Mucosa of descending colon (tissue), 3 donors: ENCODE data around the gene TMC5. TPM values are rescaled to one million over a fixed set of nuclear protein-coding genes. Genes with fewer than 3 reads are reported as not detected.

ENCODE experiments used
- ATAC-seq: fragments of 200-7000 bp; cut with Tn5 transposase; one replicate; pipeline ENCODE4 v1.9.1; 2020; ENCODE audit warnings: mild to moderate bottlenecking, moderate library complexity
- DNase-seq, 3 donors: peaks; one replicate each; pipeline ENCODE4 v3.0.0-alpha.2; 2020
- H3K36me3 ChIP-seq: fragments of 200-600 bp; one replicate; pipeline ENCODE4 v1.8.0; 2021; ENCODE audit warnings: low read depth, mild to moderate bottlenecking
- H3K4me1 ChIP-seq: fragments of 200-600 bp; one replicate; pipeline ENCODE4 v1.8.0; 2021; ENCODE audit warnings: low read depth, mild to moderate bottlenecking
- H3K4me3 ChIP-seq: fragments of 200-600 bp; one replicate; pipeline ENCODE4 v1.8.0; 2021; ENCODE audit warnings: mild to moderate bottlenecking
- H3K9me3 ChIP-seq: fragments of 200-600 bp; one replicate; pipeline ENCODE4 v1.8.0; 2021; ENCODE audit warnings: mild to moderate bottlenecking
- CTCF ChIP-seq: fragments of 200-600 bp; IDR thresholded peaks from one replicate; pipeline ENCODE4 v1.8.0; 2022; ENCODE audit warnings: antibody characterized with exemption, mild to moderate bottlenecking
- intact Hi-C, 2 donors: fragments of 100-400 bp; cut with DNase I in 1 of 2; cut with micrococcal nuclease in 1 of 2; formaldehyde crosslinking; loops; one replicate each; pipeline versions ENCODE4 v1.11.0 to v1.11.1; 2022; cut with DNase I, micrococcal nuclease
- total RNA-seq, 3 donors: library from RNA; stranded (reverse); fragmentation: NEBNext Ultra II Directional in 2 of 3; extraction: Animal tissue kit (Norgen Biotek cat#: 25700) in 2 of 3; gene quantifications; one replicate each; pipeline versions ENCODE4 v1.2.1 to v1.2.4, GENCODE V29; 2021 to 2023
- donor health status: DM: no; HTN: no; CAD: no; lungs with moderate emphysema.
- donor health status: DM: no; HTN: no; CAD: no.
- donor health status: DM: no; HTN: yes; CAD: no.

Gene TMC5
- total RNA-seq, 3 donors from 2014 or later, result 73.4 to 147 (median 122) TPM

- intact Hi-C loops, result no loop called here
- TF ChIP-seq CTCF, result no peak
- no peak for ATAC-seq
- Histone ChIP-seq H3K36me3 (no peaks in the 10 kb centered on the region), H3K4me3 (no peak overlapping the region), H3K4me1 (peaks cover 15% of the 10 kb centered on the region), H3K9me3 (no peaks in the 10 kb centered on the region)
- DNase-seq, result no peak
These were observed 21.1 kb downstream of the TMC5 start for GRCh38 chr16:19438739-19439138.

- TF ChIP-seq CTCF, result no peak
- no peak for ATAC-seq
- intact Hi-C loops, result no loop called here
- Histone ChIP-seq H3K4me1 (peaks cover 15% of the 10 kb centered on the region), H3K9me3 (no peaks in the 10 kb centered on the region), H3K4me3 (no peak overlapping the region), H3K36me3 (no peaks in the 10 kb centered on the region)
- DNase-seq, result no peak
These were observed 21.8 kb downstream of the TMC5 start for GRCh38 chr16:19439483-19439882.

GRCh38 chr16:19443659-19444058 is 26.0 kb downstream of the TMC5 start:
- no peak for ATAC-seq
- Histone ChIP-seq H3K36me3 (no peaks in the 10 kb centered on the region), H3K4me3 (no peak overlapping the region), H3K4me1 (no peaks in the 10 kb centered on the region), H3K9me3 (no peaks in the 10 kb centered on the region)
- no peak for DNase-seq
- no peak for TF ChIP-seq CTCF
- intact Hi-C loops, result no loop called here

GRCh38 chr16:19446300-19446846 is 28.7 kb downstream of the TMC5 start:
- ATAC-seq, result no peak
- intact Hi-C loops, result no loop called here
- H3K36me3 ChIP-seq, result no peaks in the 10 kb centered on the region

GRCh38 chr16:19446886-19447285 is 29.2 kb downstream of the TMC5 start:
- no peaks in the 10 kb centered on the region for H3K9me3 ChIP-seq
- no peak for TF ChIP-seq CTCF
- DNase-seq (no peak), ATAC-seq (no peak)
- H3K36me3 ChIP-seq, result no peaks in the 10 kb centered on the region
- H3K4me1 ChIP-seq, result no peaks in the 10 kb centered on the region
- H3K4me3 ChIP-seq, result no peak overlapping the region
- intact Hi-C loops, result no loop called here

More at GRCh38 chr16:19446300-19446846, 28.7 kb downstream of the TMC5 start:
- no peak for DNase-seq
- no peak for TF ChIP-seq CTCF
- no peaks in the 10 kb centered on the region for H3K9me3 ChIP-seq
- no peak overlapping the region for H3K4me3 ChIP-seq
- H3K4me1 ChIP-seq, result no peaks in the 10 kb centered on the region

GRCh38 chr16:19450186-19450585 is 32.5 kb downstream of the TMC5 start:
- Histone ChIP-seq H3K9me3 (no peaks in the 10 kb centered on the region), H3K36me3 (no peaks in the 10 kb centered on the region), H3K4me3 (no peak overlapping the region), H3K4me1 (no peaks in the 10 kb centered on the region)
- ATAC-seq (no peak), DNase-seq (no peak)
- TF ChIP-seq CTCF, result no peak
- intact Hi-C loops, result no loop called here
